DND-41 (cell line): ENCODE results near the gene TRIM32.

Experiments used
- ATAC-seq: fragments of 200-7000 bp; cut with Tn5 transposase; 3 replicates; pipeline ENCODE4 v1.9.1; 2021; ENCODE audit warnings: low read depth; ENCODE audit not compliant: insufficient read depth
- DNase-seq: peaks from one replicate; pipeline ENCODE4 v3.0.0-alpha.2; 2020
- H2AFZ ChIP-seq: 2 replicates; pipeline ENCODE4 v1.6.0; 2012; ENCODE audit warnings: low read depth, low read length
- H3K27ac ChIP-seq: 2 replicates; pipeline ENCODE4 v1.5.1; 2012; ENCODE audit warnings: low read length, inconsistent platforms
- H3K27me3 ChIP-seq: fragments of 200-600 bp; sonication (generic); 2 replicates; pipeline ENCODE4 v1.6.0; 2012; ENCODE audit warnings: low read length, mild to moderate bottlenecking, inconsistent platforms; ENCODE audit not compliant: insufficient read depth, poor library complexity
- H3K36me3 ChIP-seq: 2 replicates; pipeline ENCODE4 v1.5.1; 2012; ENCODE audit warnings: low read length, inconsistent platforms; ENCODE audit not compliant: insufficient read depth
- H3K4me1 ChIP-seq: 2 replicates; pipeline ENCODE4 v1.5.1; 2012; ENCODE audit warnings: mild to moderate bottlenecking, low read length; ENCODE audit not compliant: insufficient read depth
- H3K4me2 ChIP-seq: 2 replicates; pipeline ENCODE4 v1.6.0; 2012; ENCODE audit warnings: mild to moderate bottlenecking, moderate library complexity, low read length, inconsistent platforms; ENCODE audit not compliant: insufficient read depth
- H3K4me3 ChIP-seq, 2 experiments: fragments of 200-600 bp in 1 of 2; shearing (Covaris generic) in 1 of 2; 2 replicates each; pipeline ENCODE4 v1.5.1; 2012 to 2016; ENCODE audit warnings: inconsistent platforms in 2 of 2, low read length in 2 of 2, mild to moderate bottlenecking in 2 of 2, low read depth in 1 of 2, moderate library complexity in 1 of 2
- H3K79me2 ChIP-seq: 2 replicates; pipeline ENCODE4 v1.6.0; 2012; ENCODE audit warnings: low read length, inconsistent platforms; ENCODE audit not compliant: insufficient read depth
- H3K9ac ChIP-seq: 2 replicates; pipeline ENCODE4 v1.6.0; 2012; ENCODE audit warnings: low read depth, mild to moderate bottlenecking, inconsistent platforms, low read length, moderate library complexity
- H3K9me3 ChIP-seq: 2 replicates; pipeline ENCODE4 v1.5.1; 2012; ENCODE audit warnings: low read length, moderate library complexity, mild to moderate bottlenecking, inconsistent platforms; ENCODE audit not compliant: insufficient read depth, severe bottlenecking
- H4K20me1 ChIP-seq: 2 replicates; pipeline ENCODE4 v1.6.0; 2012; ENCODE audit warnings: low read length; ENCODE audit not compliant: insufficient read depth
- EZH2 ChIP-seq: IDR thresholded peaks from 3 replicates; pipeline ENCODE4 v1.6.1; 2012; ENCODE audit warnings: borderline replicate concordance, low read depth, mild to moderate bottlenecking, moderate library complexity, low read length, inconsistent platforms; ENCODE audit not compliant: severe bottlenecking
- TF ChIP-seq, protein P1 (sequence below): IDR thresholded peaks from 2 replicates; pipeline ENCODE4 v1.5.1; 2012; ENCODE audit warnings: borderline replicate concordance, low read length, moderate library complexity, mild to moderate bottlenecking; ENCODE audit not compliant: poor library complexity, severe bottlenecking; ENCODE audit errors: extremely low read depth

TRIM32 gene

GRCh38 chr9:116662646-116663310 is 24.3 kb upstream of the TRIM32 start:
- H3K4me3 ChIP-seq, result no peak overlapping the region
- no peaks in the 10 kb centered on the region for H3K79me2 ChIP-seq
- DNase-seq (no peak), ATAC-seq (no peak)
- no peaks in the 10 kb centered on the region for H3K36me3 ChIP-seq
- no peaks in the 10 kb centered on the region for H3K9me3 ChIP-seq
- TF ChIP-seq, protein P1, sequence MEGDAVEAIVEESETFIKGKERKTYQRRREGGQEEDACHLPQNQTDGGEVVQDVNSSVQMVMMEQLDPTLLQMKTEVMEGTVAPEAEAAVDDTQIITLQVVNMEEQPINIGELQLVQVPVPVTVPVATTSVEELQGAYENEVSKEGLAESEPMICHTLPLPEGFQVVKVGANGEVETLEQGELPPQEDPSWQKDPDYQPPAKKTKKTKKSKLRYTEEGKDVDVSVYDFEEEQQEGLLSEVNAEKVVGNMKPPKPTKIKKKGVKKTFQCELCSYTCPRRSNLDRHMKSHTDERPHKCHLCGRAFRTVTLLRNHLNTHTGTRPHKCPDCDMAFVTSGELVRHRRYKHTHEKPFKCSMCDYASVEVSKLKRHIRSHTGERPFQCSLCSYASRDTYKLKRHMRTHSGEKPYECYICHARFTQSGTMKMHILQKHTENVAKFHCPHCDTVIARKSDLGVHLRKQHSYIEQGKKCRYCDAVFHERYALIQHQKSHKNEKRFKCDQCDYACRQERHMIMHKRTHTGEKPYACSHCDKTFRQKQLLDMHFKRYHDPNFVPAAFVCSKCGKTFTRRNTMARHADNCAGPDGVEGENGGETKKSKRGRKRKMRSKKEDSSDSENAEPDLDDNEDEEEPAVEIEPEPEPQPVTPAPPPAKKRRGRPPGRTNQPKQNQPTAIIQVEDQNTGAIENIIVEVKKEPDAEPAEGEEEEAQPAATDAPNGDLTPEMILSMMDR, result no peak
- TF ChIP-seq EZH2, result no peak
- no peak overlapping the region for H3K4me2 ChIP-seq
- H2AFZ ChIP-seq, result no peak overlapping the region
- no peaks in the 10 kb centered on the region for H3K4me1 ChIP-seq
- H3K9ac ChIP-seq, result no peak overlapping the region
- no peak overlapping the region for H3K27ac ChIP-seq
- H3K27me3 ChIP-seq, result no peaks in the 10 kb centered on the region
- no peaks in the 10 kb centered on the region; the same call in 1 of the 2 replicates for H4K20me1 ChIP-seq

DNA sequence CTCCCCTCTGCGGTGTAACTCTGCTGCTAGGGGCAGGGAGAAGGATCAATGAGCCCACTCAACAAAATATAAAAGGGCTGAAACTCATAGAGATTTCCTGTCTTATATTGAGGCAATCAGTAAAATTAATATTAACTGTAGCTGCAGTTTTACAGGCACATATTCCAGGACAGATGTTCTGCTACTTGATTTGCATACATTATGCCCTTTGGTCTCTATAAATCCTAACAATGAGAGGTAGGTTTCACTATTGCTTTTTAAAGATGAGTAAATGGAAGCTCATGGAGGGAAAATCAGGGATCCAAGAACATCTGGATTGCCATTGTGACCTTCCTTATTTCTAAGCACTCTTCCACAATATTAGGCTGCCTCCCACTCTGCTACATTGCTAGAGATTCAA is 23.5 kb upstream of the TRIM32 start:
- no peaks in the 10 kb centered on the region for H3K4me1 ChIP-seq
- DNase-seq, result no peak
- H3K27me3 ChIP-seq, result no peaks in the 10 kb centered on the region
- no peak overlapping the region for H3K4me3 ChIP-seq
- H4K20me1 ChIP-seq, result no peaks in the 10 kb centered on the region; the same call in 1 of the 2 replicates
- no peak for ATAC-seq
- H3K79me2 ChIP-seq, result no peaks in the 10 kb centered on the region
- H3K27ac ChIP-seq, result no peak overlapping the region
- TF ChIP-seq, protein P1, result no peak
- no peak for TF ChIP-seq EZH2
- H3K9ac ChIP-seq, result no peak overlapping the region
- no peak overlapping the region for H3K4me2 ChIP-seq
- no peaks in the 10 kb centered on the region for H3K36me3 ChIP-seq
- H3K9me3 ChIP-seq, result no peaks in the 10 kb centered on the region
- H2AFZ ChIP-seq, result no peak overlapping the region

DNA sequence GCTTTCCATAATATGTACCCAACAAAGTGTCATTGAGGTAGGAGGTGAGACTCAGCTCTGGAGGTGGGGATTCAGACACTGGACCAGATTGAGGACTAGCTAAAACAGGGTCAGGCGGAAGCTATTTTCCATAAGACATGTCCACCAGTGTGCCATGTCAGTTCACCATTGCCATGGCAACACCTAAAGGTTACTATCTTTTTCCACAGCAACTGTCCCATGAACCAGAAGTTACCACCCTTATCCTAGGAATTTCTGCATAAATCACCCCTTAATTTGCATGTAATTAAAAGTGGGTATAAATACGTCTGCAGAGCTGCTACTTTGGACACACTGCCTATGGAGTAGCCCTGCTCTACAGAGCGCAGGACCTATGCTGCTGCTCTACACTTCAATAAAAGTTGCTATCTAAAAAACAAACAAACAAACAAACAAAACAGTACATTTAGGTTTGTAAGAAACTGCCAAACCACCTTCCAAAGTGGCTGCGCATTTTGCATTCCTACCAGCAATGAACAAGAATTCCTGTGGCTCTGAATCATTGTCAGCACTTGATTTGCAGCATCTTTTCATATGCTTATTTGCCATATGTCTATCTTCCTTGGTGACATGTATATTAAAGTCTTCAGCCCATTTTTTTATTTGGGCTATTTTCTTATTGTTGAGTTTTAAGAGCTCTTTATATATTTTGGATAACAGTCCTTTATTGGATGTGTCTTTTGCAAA is 18.0 kb upstream of the TRIM32 start:
- H2AFZ ChIP-seq, result no peak overlapping the region
- no peaks in the 10 kb centered on the region for H3K27me3 ChIP-seq
- H4K20me1 ChIP-seq, result no peaks in the 10 kb centered on the region
- peaks cover 5% of the 10 kb centered on the region for H3K9me3 ChIP-seq
- no peak overlapping the region for H3K4me3 ChIP-seq
- TF ChIP-seq, protein P1, result no peak
- no peak for TF ChIP-seq EZH2
- H3K27ac ChIP-seq, result no peak overlapping the region
- H3K79me2 ChIP-seq, result no peaks in the 10 kb centered on the region
- DNase-seq, result no peak
- H3K4me2 ChIP-seq, result no peak overlapping the region
- no peaks in the 10 kb centered on the region for H3K4me1 ChIP-seq
- H3K36me3 ChIP-seq, result no peaks in the 10 kb centered on the region
- ATAC-seq, result no peak
- no peak overlapping the region for H3K9ac ChIP-seq
